Measurements from ENCODE around the gene CCDC122. TPM values are rescaled to one million over a fixed set of nuclear protein-coding genes. Genes with fewer than 3 reads are reported as not detected.
A peak's percentile ranks its signal among the peaks of the same experiment; 100 is the strongest.

The CCDC122 gene
- total and polyA plus RNA-seq, 2 of the 8 experiments (the other 6 are each of a cell fraction or from before 2014, with no cell fraction given) = 2.9 to 5.8 TPM

DNA sequence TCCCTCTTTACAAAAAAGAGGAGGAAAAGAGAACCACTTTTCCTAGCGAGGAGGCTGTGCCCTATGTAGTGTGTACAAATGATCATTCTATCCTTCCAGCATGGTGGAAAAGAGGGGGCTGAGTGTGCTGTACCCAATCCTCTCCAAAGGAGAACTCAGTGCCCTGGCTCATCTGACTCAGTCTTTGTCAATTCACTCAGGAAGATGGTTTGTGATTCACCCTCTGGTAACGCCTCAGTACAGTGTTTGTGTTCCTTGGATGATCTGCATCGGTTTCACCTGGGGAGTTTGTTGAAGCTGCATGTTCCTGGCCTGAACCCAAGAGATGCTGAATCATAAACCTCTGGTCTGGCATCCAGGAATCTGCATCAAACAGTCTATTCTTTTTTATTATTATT lies 74.5 kb downstream of the CCDC122 start:
- Histone ChIP-seq H3K14ac (ENCODE audit: insufficient read length) (no peak overlapping the region), H4K8ac (ENCODE audit: extremely low read depth, insufficient read depth, low read length) (no peak overlapping the region), H2BK15ac (ENCODE audit: low read length) (no peak overlapping the region), H3K23me2 (ENCODE audit: low read depth, low read length) (no peaks in the 10 kb centered on the region), H4K5ac (ENCODE audit: insufficient read length, low read depth, low read length) (no peak overlapping the region), H3K4ac (replicated peaks; ENCODE audit: insufficient read length, low read depth, low read length) (no peak overlapping the region), H2BK5ac (ENCODE audit: low read depth, low read length) (peak overlapping the region; percentile 55; the same call in 1 of the 2 replicates), H3K27me3 (replicated peaks in 1 of 4; ENCODE audit: control insufficient read depth in 3 of 4, extremely low read depth in 1 of 4, insufficient read depth in 3 of 4, low read length in 3 of 4) (no peaks in the 10 kb centered on the region), H3K79me1 (ENCODE audit: low read depth, low read length) (no peaks in the 10 kb centered on the region), H3K4me2 (ENCODE audit: insufficient read depth in 1 of 2, low read depth in 2 of 2, low read length in 2 of 2) (peak overlapping the region in 1 of 2 experiments; percentile 59; a peak in 1 of 4 replicates), H3K4me1 (replicated peaks in 1 of 4; ENCODE audit: control insufficient read depth in 3 of 4, insufficient read depth in 4 of 4, low read length in 3 of 4) (peaks cover 6 to 10% (median 8%) of the 10 kb centered on the region in 4 experiments; a peak in 6 of 7 replicates), H2AFZ (ENCODE audit: low read length) (peak overlapping the region; percentile 68; the same call in 1 of the 2 replicates), H3K18ac (ENCODE audit: extremely low read depth, low read length) (peak overlapping the region; percentile 68), H2BK12ac (ENCODE audit: low read depth, low read length) (peak overlapping the region; percentile 64; the same call in 1 of the 2 replicates), H3K79me2 (ENCODE audit: control insufficient read depth in 1 of 2, insufficient read depth in 2 of 2, low read length in 2 of 2) (no peaks in the 10 kb centered on the region), H3K9ac (replicated peaks in 1 of 4; ENCODE audit: extremely low read depth in 1 of 4, low read depth in 3 of 4, low read length in 3 of 4) (no peak overlapping the region), H3K36me3 (ENCODE audit: control insufficient read depth in 2 of 4, insufficient read depth in 4 of 4, low read length in 3 of 4) (no peaks in the 10 kb centered on the region), H3K56ac (replicated peaks; ENCODE audit: insufficient read length, low read depth, low read length) (no peak overlapping the region), H2AK5ac (ENCODE audit: low read depth, low read length) (peak overlapping the region; percentile 34; the same call in 1 of the 2 replicates), H3K27ac (ENCODE audit: low read depth, low read length) (no peak overlapping the region), H2BK120ac (replicated peaks; ENCODE audit: low read depth, low read length) (no peak overlapping the region), H3K4me3 (ENCODE audit: extremely low read depth in 1 of 4, insufficient read depth in 2 of 4, low read depth in 3 of 4, low read length in 4 of 4) (no peak overlapping the region), H4K91ac (replicated peaks; ENCODE audit: insufficient read length, low read length) (no peak overlapping the region), H3K9me3 (ENCODE audit: insufficient read depth in 2 of 2, low read depth in 1 of 2, low read length in 1 of 2) (no peaks in the 10 kb centered on the region), H2BK20ac (ENCODE audit: low read length) (peak overlapping the region; percentile 84), H3K23ac (ENCODE audit: insufficient read length) (no peak overlapping the region), H4K20me1 (replicated peaks in 1 of 2; ENCODE audit: control insufficient read depth in 1 of 2, insufficient read depth in 2 of 2, low read length in 2 of 2) (no peaks in the 10 kb centered on the region)
- WGBS, 2 experiments (ENCODE audit: extremely low coverage in 1 of 2, insufficient coverage in 1 of 2, insufficient read length in 1 of 2, insufficient replicate concordance in 2 of 2, low coverage in 1 of 2, low lambda C conversion rate in 2 of 2, missing lambda C conversion rate in 1 of 2) = 71% methylated on average over 3 of the region's 3 CpGs; no CpG with 5 or more reads in 1 of the 2 experiments
- CTCF ChIA-PET (ENCODE audit: partially characterized antibody) = interaction anchor here (0.6 to 3.1 kb wide), 19 partner anchors 9 to 929 kb away, joined by 3 to 28 read pairs (median 3); partner anchors contain the start of gene ENOX1
- no peak for DNase-seq (ENCODE audit: low read depth in 1 of 2, low spot score in 2 of 2)
- FAIRE-seq = peak; percentile 69
- POLR2A ChIA-PET (ENCODE audit: partially characterized antibody) = interaction anchor here (0.8 to 1.9 kb wide), 2 partner anchors 19 to 75 kb away, joined by 3 to 6 read pairs; partner anchors contain the start of gene LACC1
- no peak for TF ChIP-seq SIN3A (conservative IDR thresholded peaks at IDR 0.05 in 1 of 2, IDR thresholded peaks at IDR 0.05 in 1 of 2; ENCODE audit: low read depth in 1 of 2, low read length in 2 of 2)
- no peak for TF ChIP-seq FOSL1 (IDR thresholded peaks at IDR 0.05; ENCODE audit: insufficient read depth, low read depth, low read length)
- TF ChIP-seq JUN (IDR thresholded peaks at IDR 0.05; ENCODE audit: low read depth, low read length) = no peak
